IMR-90 (cell line): ENCODE data around the gene INAVA.

Source experiments
- CEBPB ChIP-seq: IDR thresholded peaks from 2 replicates; pipeline ENCODE4 v1.6.1; 2012; ENCODE audit warnings: low read depth, low read length, improper control_type of control experiment
- CTCF ChIP-seq: conservative IDR thresholded peaks from 2 replicates; pipeline ENCODE4 v1.5.1; 2012; ENCODE audit warnings: mild to moderate bottlenecking, low read depth, low read length, improper control_type of control experiment
- ELK1 ChIP-seq: fragments of 150-350 bp; IDR thresholded peaks from 2 replicates; pipeline ENCODE4 v1.6.1; 2016; ENCODE audit warnings: low read depth, mild to moderate bottlenecking, low read length, moderate library complexity, borderline replicate concordance
- MAFK ChIP-seq: IDR thresholded peaks from 2 replicates; pipeline ENCODE4 v1.6.1; 2012; ENCODE audit warnings: low read depth, low read length, improper control_type of control experiment
- MAZ ChIP-seq: IDR thresholded peaks from 2 replicates; pipeline ENCODE4 v1.6.1; 2012; ENCODE audit warnings: low read depth, mild to moderate bottlenecking, low read length, improper control_type of control experiment, moderate library complexity, borderline replicate concordance
- MXI1 ChIP-seq: IDR thresholded peaks from 2 replicates; pipeline ENCODE4 v1.6.1; 2012; ENCODE audit warnings: low read depth, mild to moderate bottlenecking, low read length, moderate library complexity, borderline replicate concordance
- POLR2A ChIP-seq: IDR thresholded peaks from 2 replicates; pipeline ENCODE4 v1.6.1; 2012; ENCODE audit warnings: mild to moderate bottlenecking, low read depth, low read length
- RFX5 ChIP-seq: IDR thresholded peaks from 2 replicates; pipeline ENCODE4 v1.8.0; 2012; ENCODE audit warnings: low read depth, mild to moderate bottlenecking, low read length, moderate library complexity
- USF2 ChIP-seq: fragments of 150-350 bp; IDR thresholded peaks from 2 replicates; pipeline ENCODE4 v1.6.1; 2017; ENCODE audit warnings: mild to moderate bottlenecking, antibody characterized with exemption, low read length, low read depth

- TF ChIP-seq CTCF: no peak
- no peak for TF ChIP-seq MAFK
- no peak for TF ChIP-seq POLR2A
- no peak for TF ChIP-seq CEBPB
- no peak for TF ChIP-seq MXI1
- no peak for TF ChIP-seq MAZ
- TF ChIP-seq ELK1: no peak
- TF ChIP-seq USF2: no peak
- TF ChIP-seq RFX5: no peak
Observed at GRCh38 chr1:200918006-200918405, 23.3 kb downstream of the INAVA start.
